Spinal cord (tissue), 10 donors: ENCODE measurements around the gene OSBP2. TPM values are rescaled to one million over a fixed set of nuclear protein-coding genes. Genes with fewer than 3 reads are reported as not detected.

Source experiments
- DNase-seq, 6 donors: peaks; one replicate each; pipeline versions ENCODE4 v3.0.0 to v3.0.0-alpha.2; 2013 to 2015; ENCODE audit warnings: low spot score in 6 of 6, low read depth in 4 of 6
- H3K27ac ChIP-seq: one replicate; pipeline ENCODE4 v1.5.1; 2013; ENCODE audit warnings: low read depth, low read length, control low read depth
- H3K27me3 ChIP-seq: one replicate; pipeline ENCODE4 v1.6.1; 2013; ENCODE audit warnings: low read length; ENCODE audit not compliant: control insufficient read depth, insufficient read depth
- H3K36me3 ChIP-seq: one replicate; pipeline ENCODE4 v1.6.1; 2013; ENCODE audit warnings: low read length; ENCODE audit not compliant: control insufficient read depth, insufficient read depth
- H3K4me1 ChIP-seq: one replicate; pipeline ENCODE4 v1.6.1; 2013; ENCODE audit warnings: low read length; ENCODE audit not compliant: control insufficient read depth, insufficient read depth
- H3K4me3 ChIP-seq: one replicate; pipeline ENCODE4 v1.5.1; 2013; ENCODE audit warnings: low read depth, low read length, control low read depth
- H3K9me3 ChIP-seq: one replicate; pipeline ENCODE4 v1.6.1; 2013; ENCODE audit warnings: low read length; ENCODE audit not compliant: control insufficient read depth, insufficient read depth
- WGBS: methylation state at CpG from one replicate; pipeline ENCODE4 v1.1.5; 2013; ENCODE audit warnings: missing lambda C conversion rate; ENCODE audit not compliant: insufficient coverage; 5-methylcytosine and 5-hydroxymethylcytosine counted together
- polyA plus RNA-seq, 2 donors: library from polyadenylated mRNA; unstranded; fragments of 120-200 nt; gene quantifications; one replicate each; pipeline ENCODE4 v1.2.1, GENCODE V29; 2013; ENCODE audit not compliant: insufficient read length in 2 of 2
- total RNA-seq, 2 donors: library from RNA; depleted of rRNA in 1 of 2; stranded (reverse); fragments of 120-200 nt in 1 of 2; fragments of >200 nt in 1 of 2; gene quantifications; one replicate each; pipeline versions ENCODE4 v1.2.3 to v1.2.4, GENCODE V29; 2013 to 2014
- donor health status: healthy.

OSBP2 gene
- total and polyA plus RNA-seq, 4 donors: 20.7 to 25.0 (median 22.4) TPM

GRCh38 chr22:30838111-30838510 lies 143.4 kb downstream of the OSBP2 start:
- no peak overlapping the region for H3K4me3 ChIP-seq
- H3K36me3 ChIP-seq: no peaks in the 10 kb centered on the region
- H3K27me3 ChIP-seq: no peaks in the 10 kb centered on the region
- no peaks in the 10 kb centered on the region for H3K4me1 ChIP-seq
- H3K27ac ChIP-seq: no peak overlapping the region
- 86% methylated on average over 2 of the region's 3 CpGs for WGBS
- DNase-seq: no peak
- H3K9me3 ChIP-seq: peaks cover 6% of the 10 kb centered on the region

- Histone ChIP-seq H3K36me3 (no peaks in the 10 kb centered on the region), H3K27ac (no peak overlapping the region), H3K4me1 (no peaks in the 10 kb centered on the region), H3K9me3 (peaks cover 6% of the 10 kb centered on the region), H3K4me3 (no peak overlapping the region), H3K27me3 (no peaks in the 10 kb centered on the region)
- WGBS: 100% methylated on average over 3 of the region's 5 CpGs
- no peak for DNase-seq
These were observed 146.6 kb downstream of the OSBP2 start for GRCh38 chr22:30841273-30841672.

GRCh38 chr22:30843245-30843644 lies 148.6 kb downstream of the OSBP2 start:
- no peak for DNase-seq
- Histone ChIP-seq H3K27ac (no peak overlapping the region), H3K4me1 (no peaks in the 10 kb centered on the region), H3K27me3 (no peaks in the 10 kb centered on the region), H3K36me3 (no peaks in the 10 kb centered on the region), H3K9me3 (peaks cover 2% of the 10 kb centered on the region), H3K4me3 (no peak overlapping the region)
- 49% methylated on average over 3 of the region's 4 CpGs for whole genome bisulfite sequencing

GRCh38 chr22:30847583-30847982 lies 152.9 kb downstream of the OSBP2 start:
- no peak overlapping the region for H3K4me3 ChIP-seq
- H3K27me3 ChIP-seq: no peaks in the 10 kb centered on the region
- H3K36me3 ChIP-seq: no peaks in the 10 kb centered on the region
- no peak for DNase-seq
- no CpG with 5 or more reads among the region's 1 CpG for WGBS
- H3K4me1 ChIP-seq: no peaks in the 10 kb centered on the region
- peaks cover 3% of the 10 kb centered on the region for H3K9me3 ChIP-seq
- no peak overlapping the region for H3K27ac ChIP-seq

GRCh38 chr22:30855266-30855665 lies 160.6 kb downstream of the OSBP2 start:
- Histone ChIP-seq H3K27ac (no peak overlapping the region), H3K36me3 (no peaks in the 10 kb centered on the region), H3K4me1 (peaks cover 3% of the 10 kb centered on the region), H3K4me3 (no peak overlapping the region), H3K9me3 (peaks cover 3% of the 10 kb centered on the region), H3K27me3 (no peaks in the 10 kb centered on the region)
- 63% methylated on average over 3 of the region's 3 CpGs for WGBS
- DNase-seq: no peak

GRCh38 chr22:30855677-30856518 lies 161.2 kb downstream of the OSBP2 start:
- Histone ChIP-seq H3K27ac (no peak overlapping the region), H3K36me3 (no peaks in the 10 kb centered on the region), H3K4me1 (peaks cover 3% of the 10 kb centered on the region), H3K27me3 (no peaks in the 10 kb centered on the region), H3K9me3 (peaks cover 3% of the 10 kb centered on the region), H3K4me3 (no peak overlapping the region)
- 86% methylated on average over 3 of the region's 4 CpGs for WGBS
- DNase-seq: no peak

GRCh38 chr22:30856741-30857502 lies 162.2 kb downstream of the OSBP2 start:
- peak in 1 of 6 donors; percentile 25 for DNase-seq

GRCh38 chr22:30857791-30858190 lies 163.1 kb downstream of the OSBP2 start:
- Histone ChIP-seq H3K9me3 (no peaks in the 10 kb centered on the region), H3K27ac (no peak overlapping the region), H3K4me3 (no peak overlapping the region), H3K36me3 (no peaks in the 10 kb centered on the region), H3K27me3 (no peaks in the 10 kb centered on the region), H3K4me1 (peaks cover 5% of the 10 kb centered on the region)
- WGBS: 93% methylated on average over 5 of the region's 13 CpGs
- no peak for DNase-seq

More at GRCh38 chr22:30856741-30857502, 162.2 kb downstream of the OSBP2 start:
- no peaks in the 10 kb centered on the region for H3K36me3 ChIP-seq
- no peak overlapping the region for H3K27ac ChIP-seq
- no peak overlapping the region for H3K4me3 ChIP-seq
- no peaks in the 10 kb centered on the region for H3K27me3 ChIP-seq
- no peaks in the 10 kb centered on the region for H3K9me3 ChIP-seq
- peaks cover 5% of the 10 kb centered on the region for H3K4me1 ChIP-seq
- WGBS: 79% methylated on average over 13 of the region's 14 CpGs

- no peak for DNase-seq
- Histone ChIP-seq H3K9me3 (no peaks in the 10 kb centered on the region), H3K27me3 (no peaks in the 10 kb centered on the region), H3K27ac (no peak overlapping the region), H3K36me3 (no peaks in the 10 kb centered on the region), H3K4me1 (peaks cover 16% of the 10 kb centered on the region), H3K4me3 (no peak overlapping the region)
- 93% methylated on average over 13 of the region's 18 CpGs for WGBS
These were observed 164.5 kb downstream of the OSBP2 start for GRCh38 chr22:30858976-30859713.
